Lung microvascular endothelial cell (primary cell): ENCODE results near the gene AIFM2. TPM values are rescaled to one million over a fixed set of nuclear protein-coding genes. Genes with fewer than 3 reads are reported as not detected.
A peak's percentile ranks its signal among the peaks of the same experiment; 100 is the strongest.
"Not testable (repeated sequence)": the region's sequence is repeated elsewhere in the genome, so short reads cannot be mapped to it uniquely, and the experiment has no call there.

Experiments
- DNase-seq, 2 donors: peaks; one replicate each; pipeline versions ENCODE4 v3.0.0 to v3.0.0-alpha.2; 2010; ENCODE audit warnings: low read depth in 2 of 2
- total RNA-seq: library from RNA; depleted of rRNA; stranded (reverse); fragments of >200 nt; gene quantifications from 2 replicates; pipeline ENCODE4 v1.2.1, GENCODE V29; 2014

AIFM2 gene
- total RNA-seq, 1 donor from 2014 or later = 0.40 TPM

DNA sequence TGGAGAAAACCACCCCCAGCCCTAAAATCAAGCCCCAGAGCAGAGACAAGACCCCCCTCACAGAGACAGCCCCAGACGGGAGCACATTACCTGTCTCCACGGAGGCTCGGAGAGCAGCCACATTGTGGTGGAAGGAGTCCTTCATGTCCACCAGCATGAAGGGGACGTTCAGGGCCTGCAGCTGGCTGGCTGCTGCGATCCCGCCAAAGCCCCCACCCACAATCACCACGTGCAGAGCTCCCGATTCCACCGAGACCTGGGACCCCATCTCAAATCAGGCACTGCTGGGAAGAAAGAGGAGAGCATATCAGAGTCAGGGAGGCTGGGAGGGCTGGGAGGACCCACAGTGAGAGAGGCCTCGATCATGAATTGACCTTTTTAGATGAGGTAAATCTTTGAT lies 8.8 kb downstream of the AIFM2 start:
- DNase-seq = no peak

DNA sequence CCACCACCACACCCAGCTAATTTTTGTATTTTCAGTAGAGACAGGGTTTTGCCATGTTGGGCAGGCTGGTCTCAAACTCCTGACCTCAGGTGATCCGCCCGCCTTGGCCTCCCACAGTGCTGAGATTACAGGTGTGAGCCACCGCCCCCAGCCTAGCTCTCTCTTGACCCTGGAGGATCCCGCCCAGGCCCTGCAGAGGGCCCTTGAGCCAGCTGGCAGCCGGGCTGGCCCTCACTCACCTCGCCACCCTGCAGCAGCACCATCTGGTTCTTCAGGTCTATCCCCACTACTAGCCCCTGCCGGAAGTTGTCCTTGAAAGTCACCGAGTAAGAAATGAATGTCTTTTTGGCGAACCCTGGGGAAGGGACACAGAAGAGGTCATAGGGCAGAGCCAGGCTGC lies 9.5 kb downstream of the AIFM2 start:
- not testable (repeated sequence) for DNase-seq

DNA sequence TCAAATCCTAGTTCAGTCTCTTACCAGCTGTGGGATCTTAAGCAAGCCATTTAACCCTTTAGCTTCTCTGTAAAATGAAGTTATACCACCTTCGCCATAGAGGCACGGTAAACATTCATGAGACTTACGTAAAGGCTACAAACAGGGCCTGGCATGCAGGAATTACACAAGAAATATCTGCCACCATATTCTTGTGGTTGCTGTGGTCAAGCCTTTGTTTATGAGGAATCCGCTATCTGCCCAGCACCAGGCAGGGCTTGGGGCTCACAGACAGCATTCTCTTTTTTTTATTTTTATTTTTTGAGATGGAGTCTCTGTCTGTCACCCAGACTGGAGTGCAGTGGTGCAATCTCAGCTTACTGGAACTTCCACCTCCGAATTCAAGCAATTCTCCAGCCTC lies 9.9 kb downstream of the AIFM2 start:
- DNase-seq = no peak

DNA sequence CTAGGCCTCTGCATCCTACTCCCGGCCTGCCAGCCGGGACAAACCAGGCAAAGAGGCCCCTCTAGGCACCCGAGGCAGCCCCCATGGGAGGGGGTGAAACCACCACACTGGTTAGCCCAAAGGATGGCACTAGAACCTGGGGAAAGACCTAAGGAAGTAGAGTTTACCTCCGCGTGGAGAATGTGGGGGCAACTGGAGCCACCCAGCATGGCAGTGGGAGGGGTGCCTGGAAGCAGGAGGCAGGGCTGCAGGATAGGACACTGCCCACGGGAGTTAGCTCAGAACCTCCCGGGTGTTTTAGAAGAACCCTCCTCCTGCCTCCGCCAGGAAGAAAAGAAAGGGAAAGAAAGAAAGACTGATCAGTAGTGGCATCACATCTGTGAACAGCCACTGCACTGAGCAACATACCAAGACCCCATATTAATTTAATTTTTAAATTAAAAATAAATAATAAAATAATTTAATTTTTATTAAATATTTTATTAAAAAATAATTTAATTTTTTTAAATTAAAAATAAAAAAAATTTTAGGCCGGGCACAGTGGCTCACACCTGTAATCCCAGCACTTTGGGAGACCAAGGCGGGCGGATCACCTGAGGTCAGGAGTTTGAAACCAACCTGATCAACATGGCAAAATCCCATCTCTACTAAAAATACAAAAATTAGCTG lies 11.2 kb downstream of the AIFM2 start:
- DNase-seq = no peak

DNA sequence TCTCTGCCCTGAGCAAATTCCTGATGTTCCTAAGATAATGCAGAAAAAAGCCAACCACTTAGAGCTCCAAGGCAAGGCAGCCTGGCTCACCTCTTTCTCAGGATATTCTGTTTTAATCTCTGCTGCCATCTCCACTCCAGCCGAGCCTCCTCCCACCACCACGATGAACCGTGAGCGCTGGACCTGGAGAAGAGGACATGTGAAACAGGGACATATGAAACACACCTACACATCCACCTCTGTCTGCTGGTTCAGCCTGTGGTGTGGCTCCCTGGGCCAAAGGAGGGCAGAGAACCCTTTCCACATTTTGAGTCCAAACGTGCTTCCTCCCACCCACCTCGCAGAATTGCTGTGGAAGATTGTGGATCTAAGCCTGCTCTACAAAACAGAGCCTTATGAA lies 12.2 kb downstream of the AIFM2 start:
- no peak for DNase-seq

DNA sequence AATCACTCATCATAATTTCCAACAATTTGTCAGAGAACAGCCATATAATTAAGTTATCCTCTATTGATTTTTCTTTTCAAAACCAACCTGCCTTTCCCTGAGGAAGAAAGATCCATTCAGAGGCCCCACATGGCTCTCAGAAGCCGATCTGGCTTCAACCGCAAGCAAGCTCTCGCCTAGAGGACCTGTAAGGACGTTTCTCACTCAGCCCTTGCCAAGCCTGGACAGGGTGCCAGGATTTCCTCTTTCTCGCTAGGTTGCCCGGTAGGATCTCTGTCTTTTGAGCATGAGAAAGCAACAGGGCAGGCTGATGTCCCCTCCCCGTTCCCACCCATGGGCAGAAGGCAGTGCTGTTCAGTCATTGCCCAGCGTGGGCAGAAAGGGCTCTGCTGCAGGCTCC lies 13.0 kb downstream of the AIFM2 start:
- no peak for DNase-seq

DNA sequence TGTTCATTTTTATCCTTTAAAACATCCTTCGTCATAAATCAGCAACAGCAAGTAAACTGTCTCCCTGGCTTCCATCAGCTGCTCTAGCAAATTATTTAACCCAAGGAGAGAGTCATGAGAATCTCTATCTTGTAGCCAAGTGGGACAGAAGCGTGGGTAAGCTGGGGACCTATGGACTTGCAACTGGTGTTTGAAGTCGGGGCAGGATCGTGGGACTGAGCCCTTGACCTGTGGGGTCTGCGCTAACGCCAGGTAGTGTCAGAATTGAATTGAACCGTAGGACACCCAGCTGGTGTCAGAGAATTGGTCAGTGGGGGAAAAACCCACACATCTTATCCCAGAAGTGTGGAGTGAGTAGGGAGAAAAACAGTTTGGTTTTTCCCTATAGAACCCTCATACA lies 13.4 kb downstream of the AIFM2 start:
- no peak for DNase-seq

DNA sequence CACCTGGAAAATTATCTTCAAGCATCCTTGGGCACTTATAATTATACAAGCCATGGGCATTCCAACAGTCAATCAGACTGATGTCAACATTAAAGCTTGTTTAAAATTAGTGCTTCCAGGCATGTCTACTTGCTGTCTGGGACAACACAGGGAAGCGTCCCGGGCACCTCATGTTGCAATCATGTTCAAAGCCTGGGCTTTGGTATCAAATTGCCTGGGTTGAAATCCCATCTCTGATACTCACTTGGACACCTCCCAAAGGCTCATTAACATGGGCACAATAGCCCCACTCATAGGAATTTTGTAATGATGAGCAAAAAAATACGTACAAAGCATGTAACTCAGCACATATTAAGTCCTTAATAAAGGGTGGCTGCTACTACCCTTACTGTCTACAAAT lies 14.4 kb downstream of the AIFM2 start:
- no peak for DNase-seq

DNA sequence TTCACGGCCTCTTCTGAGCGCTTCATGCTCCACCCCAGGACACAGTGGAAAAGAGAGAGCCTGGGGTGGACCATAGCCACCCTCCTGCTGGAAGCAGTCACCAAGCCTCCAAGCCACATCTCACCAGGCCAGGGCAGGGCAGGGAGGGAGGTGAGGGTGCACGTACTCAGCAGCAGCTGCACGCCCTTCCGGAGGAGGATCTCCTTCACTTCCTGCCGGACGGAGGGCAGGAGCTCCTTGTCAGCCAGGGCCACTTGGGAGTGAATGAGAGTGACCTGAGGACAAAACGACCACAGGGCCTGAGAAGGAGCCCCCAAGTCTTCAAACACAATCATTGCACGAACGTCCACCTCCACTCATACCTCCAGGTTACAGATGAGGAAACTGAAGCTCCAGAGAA lies 15.0 kb downstream of the AIFM2 start:
- no peak for DNase-seq

DNA sequence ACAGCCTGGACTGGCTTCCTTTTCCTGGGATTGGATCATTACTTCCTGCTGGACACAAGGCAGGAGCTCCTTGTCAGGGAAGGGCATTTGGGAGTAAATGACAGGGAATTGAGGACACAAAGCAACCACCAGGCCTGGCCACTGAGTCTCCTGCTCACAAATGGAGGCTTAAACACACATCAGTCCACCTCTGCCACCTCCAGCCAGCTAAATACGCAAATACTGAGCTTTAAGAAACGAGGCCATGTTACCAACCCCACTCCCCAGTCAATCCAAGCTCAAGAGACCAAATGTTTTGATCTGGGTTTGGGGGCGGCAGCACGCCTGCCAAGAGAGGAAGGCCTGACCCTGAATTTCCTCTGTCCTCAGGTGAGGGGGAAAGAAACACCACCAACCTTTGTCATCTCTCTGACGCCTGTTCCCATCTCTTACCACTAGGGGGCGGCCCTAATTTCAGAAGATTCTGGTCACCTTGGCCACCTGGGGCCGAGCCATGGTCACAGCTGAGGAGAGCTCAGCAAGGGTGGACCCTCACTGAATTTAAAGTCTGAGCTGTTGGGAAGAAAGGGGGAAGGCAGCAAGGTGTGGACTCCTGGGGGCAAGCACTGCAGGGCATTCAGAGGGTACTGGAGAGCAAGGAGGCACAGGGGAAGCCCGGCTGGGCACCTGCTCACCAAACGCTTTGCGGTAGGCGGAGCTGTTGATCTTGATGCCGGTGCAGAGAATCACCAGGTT lies 16.5 kb downstream of the AIFM2 start:
- peak; percentile 30 to 47 for DNase-seq

DNA sequence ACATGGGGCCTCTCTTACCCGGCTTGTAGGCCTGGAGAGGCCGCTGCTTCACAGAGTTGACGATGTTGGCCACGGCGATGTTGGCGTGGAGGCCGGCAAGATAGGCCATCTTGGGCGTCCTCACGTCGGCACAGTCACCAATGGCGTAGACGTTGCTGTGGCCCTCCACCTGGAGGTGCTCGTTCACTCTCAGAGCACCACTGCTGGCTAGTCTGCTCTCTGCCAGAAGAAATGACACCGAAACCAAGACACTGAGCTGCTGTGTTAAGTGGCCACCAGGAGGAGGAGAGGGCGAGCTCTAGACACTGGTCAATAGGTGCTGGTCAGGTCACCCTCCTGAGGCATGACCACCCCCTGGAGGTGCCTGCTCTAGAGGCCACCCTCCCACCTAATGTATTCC lies 17.7 kb downstream of the AIFM2 start:
- no peak for DNase-seq

DNA sequence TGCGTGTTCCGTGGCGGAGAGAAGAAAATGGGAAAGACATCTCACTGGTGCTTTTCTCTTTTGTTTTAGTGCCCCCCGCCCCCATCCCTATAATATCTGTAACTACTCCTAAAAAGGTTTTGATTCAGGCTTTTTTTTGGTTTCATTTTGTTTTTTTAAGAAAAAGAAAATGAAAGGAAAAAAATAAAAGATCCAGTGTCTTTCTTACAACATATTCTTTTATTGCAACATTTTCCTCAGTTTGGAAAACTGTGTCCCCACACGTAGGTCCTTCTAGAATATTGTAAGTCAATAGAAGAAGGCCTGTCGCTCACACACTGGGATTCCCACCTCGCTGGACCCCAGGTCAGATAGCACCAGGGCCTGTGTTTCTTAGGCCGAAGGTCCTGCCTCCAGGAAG lies 20.6 kb downstream of the AIFM2 start:
- no peak for DNase-seq

DNA sequence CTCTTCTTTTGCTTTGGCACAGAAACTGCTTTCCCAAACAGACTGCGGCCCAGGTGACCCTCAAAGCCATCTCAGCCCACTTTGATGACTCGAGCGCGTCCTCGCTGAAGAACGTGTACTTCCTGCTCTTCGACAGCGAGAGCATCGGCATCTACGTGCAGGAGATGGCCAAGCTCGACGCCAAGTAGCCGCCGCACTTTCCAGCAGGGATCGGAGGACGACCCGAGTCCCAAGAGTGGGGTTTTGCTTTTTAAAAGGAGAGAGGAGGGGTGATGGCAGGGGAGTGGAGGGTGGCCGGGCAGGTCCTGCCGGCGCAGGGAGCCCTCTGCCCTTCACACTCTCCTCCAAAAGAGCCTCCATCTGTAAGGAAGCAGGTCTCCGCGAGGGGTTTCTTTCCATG lies 21.1 kb downstream of the AIFM2 start:
- no peak for DNase-seq

DNA sequence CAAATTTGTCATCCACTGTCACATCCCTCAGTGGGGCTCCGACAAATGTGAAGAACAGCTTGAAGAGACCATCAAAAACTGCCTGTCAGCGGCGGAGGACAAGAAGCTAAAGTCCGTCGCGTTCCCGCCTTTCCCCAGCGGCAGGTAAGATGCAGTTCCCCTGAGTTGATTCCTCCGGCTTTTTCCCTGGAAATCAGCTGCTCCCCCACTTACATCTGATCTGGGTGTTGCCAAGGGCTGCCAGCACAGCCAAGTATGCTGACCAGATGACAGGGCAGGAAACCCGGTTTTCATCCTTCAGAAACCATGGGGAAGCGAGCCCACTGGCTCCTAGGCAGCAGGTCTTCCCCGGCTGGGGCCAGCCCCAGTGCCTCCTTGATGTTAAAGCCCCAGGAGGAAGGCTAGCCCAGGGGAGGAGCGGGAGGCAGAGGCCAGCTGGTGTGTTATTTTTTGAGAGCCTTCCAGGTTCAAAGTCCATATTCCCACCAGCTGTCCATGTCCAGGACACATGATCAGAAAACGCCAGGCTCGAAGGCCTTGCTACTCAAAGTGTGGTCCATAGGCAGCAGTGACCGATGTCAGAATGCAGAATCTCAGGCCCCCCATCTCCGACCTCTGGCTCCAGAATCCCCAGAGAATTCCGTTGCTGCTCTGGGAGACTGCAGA lies 23.4 kb downstream of the AIFM2 start:
- DNase-seq = no peak

DNA sequence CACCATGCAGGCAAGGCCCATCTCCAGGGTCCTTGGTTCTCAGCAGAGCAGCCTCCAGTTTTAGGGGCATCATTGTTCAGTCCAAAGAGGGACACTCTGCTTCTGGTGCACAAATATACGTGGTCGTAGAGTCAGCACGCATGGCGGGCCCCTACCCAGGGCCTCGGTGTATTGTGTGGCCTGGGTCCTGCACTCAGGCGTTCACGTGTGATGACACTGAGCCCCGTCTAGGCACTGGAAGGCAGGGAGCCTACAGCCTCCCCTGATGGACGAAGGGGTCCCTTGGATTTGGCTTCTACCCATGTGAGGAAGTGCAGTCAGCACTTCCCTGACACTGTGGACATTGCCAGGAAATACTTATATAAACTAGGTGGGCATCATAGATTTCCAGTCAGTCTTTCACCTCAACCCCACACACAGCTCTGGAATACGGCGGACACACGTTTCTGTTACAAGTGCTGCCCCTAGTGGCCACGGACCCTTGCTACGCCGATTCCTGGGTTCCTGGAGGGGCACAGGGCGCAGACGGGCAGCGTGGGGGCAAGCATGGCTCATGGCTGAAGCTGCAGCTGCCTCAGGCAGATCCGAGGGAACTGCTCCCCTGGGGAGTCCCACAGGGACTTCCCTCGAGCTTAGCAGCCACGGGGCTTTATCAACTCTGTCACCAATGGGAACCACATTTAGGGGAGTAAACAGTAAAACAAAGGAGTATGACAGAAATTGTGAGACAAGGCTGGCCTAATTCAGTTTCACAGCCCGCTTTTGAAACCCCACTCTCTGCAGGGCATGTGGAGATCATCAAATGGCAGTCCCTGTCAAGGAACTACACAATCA lies 25.4 kb downstream of the AIFM2 start:
- DNase-seq = peak in 1 of 2 donors; percentile 30

DNA sequence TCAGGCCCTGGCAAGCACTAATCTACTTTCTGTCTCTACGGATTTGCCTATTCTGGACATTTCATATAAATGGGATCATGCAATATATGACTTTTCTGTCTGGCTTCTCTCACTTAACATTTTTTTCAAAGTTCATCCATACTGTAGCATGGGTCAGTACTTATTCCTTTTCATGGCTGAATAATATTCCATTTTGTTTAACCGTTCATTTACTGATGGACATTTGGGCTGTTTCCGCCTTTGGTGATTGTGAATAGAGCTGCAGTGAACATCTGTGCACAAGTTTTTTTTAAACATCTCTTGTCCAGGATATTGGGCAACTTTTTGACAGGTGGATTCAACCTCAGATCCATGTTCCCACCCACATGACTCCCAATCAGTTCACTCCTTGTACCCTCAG lies 31.0 kb downstream of the AIFM2 start:
- DNase-seq = no peak

DNA sequence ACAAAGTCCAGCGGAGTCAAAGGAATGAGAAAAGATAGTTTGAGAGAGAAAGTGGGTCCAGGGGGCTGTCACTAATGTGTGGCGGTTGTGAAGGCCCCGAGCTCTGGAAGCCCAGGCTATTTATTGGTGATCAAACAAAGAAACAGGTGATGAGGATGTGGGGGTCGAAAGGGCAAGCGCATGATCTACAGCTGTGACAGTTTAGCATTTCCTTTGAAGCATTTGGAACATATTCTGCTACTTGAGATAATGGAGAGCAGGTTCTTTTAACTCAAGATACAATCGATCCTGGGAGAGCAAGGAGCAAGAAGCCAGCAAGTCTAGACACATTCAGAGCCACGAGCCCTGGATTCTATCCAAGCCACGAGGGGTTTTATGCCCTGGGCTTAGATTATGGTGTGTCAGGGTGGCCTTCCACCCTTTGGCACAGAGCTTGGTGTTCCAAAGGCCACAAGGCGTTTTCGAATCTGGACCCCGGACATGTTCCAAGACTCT lies 31.5 kb downstream of the AIFM2 start:
- DNase-seq = not testable (repeated sequence)

DNA sequence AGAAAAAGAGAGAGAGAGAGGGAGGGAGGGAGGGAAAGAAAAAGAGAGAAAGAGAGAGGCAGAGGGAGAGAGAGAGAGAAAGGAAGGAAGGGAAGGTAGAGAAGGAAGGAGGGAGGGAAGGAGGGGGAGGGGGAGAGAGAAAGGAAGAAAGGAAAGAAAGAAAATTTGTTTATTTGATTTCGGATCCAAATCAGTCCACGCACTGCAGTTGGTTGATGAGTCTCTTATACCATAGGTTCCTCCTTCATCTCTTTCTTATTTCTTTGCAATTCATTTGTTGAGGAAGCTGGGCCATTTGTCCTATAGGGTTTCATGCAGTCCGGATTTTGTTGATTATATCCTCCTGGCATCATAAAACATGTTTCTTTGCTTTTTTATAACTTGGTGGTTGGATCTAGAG lies 34.4 kb downstream of the AIFM2 start:
- DNase-seq = no peak

DNA sequence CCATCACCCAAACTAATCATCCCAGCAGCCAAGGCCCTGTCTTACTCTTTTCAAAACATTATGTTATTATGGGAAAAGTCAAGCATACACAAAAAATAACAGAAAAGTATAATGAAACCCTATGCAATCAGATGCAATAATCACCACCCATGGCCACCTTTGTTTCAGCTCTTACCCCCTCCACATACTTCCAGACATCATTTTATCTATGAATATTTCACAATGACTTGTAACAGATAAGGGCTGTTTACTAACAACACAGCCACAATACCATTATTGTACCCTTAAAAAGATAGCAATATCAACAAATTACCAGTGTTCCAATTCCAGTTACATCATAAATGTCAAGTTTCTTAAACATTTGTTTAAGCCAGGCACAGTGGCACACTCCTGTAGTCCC lies 35.2 kb downstream of the AIFM2 start:
- no peak for DNase-seq

DNA sequence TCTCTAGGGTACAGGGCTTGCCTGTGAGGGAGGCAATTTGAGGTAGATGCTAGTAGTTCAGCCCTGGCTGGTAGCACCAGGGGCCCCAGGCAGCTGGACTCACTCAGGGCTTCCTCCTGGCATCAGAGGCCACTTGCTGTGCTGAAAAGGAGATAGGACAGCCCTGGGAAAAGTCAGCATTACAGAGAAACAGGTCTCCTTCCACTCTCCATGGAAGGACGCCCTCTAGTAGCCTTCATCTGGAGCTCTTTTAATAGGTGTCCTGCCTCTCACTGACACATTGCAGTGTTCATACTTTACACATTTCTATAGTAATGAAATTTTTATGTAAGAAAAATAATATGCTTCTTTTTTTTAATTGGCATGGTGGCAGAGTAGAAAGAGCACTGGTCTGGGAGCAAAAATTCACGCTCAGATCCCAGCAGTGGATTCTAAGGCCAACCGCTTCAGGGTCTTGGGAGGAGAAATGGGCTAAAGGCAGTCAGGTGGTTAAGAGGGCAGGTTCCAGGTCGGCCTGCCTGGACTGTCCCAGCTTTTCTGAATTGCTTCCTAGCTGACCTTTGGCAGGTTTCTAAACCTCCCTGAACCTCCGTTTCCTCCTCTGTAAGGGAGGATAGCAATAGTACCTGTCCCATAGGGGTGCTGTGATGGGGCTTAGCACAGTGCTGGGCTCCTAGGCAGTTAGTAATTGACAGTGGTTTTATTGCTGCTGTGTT lies 35.8 kb downstream of the AIFM2 start:
- DNase-seq = no peak

DNA sequence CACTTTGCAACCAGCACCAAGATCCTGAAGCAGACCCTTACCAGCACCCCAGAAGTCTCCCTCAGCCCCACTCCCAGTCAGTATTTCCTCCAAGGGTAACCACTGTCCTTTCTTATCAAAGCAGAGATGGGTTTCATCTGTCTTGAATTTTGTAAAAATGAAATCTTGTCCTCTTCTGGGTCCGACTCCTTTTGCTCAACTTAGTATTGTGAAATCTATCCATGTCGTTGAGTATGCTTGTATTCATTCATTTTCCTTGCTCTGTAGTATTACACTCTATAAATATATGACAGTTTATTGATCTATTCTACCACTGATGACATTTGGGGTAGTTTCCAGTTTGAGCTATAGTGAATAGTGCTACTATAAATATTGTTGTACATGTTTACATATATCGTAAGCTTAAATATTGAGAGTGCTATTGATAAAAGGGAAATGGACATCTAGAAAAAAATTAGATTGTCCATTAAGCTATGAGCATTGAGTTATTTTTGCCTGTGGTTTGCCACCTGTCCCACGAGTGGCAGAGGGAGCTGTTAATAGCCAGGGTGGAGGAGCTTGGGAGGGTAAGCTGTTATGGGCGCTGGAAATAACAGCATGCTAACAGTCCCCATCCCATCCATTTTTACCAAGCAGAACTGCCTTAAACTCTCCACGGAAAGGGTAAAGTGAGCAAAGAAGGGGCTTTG lies 36.5 kb downstream of the AIFM2 start:
- no peak for DNase-seq
